GM19240 (cell line): ENCODE data around the gene ZNF202.
"Not testable (repeated sequence)": the region's sequence is repeated elsewhere in the genome, so short reads cannot be mapped to it uniquely, and the experiment has no call there.

ENCODE experiments used
- DNase-seq: peaks from one replicate; pipeline ENCODE4 v3.0.0; 2011; ENCODE audit warnings: low spot score; ENCODE audit not compliant: insufficient read length

Gene ZNF202

DNA sequence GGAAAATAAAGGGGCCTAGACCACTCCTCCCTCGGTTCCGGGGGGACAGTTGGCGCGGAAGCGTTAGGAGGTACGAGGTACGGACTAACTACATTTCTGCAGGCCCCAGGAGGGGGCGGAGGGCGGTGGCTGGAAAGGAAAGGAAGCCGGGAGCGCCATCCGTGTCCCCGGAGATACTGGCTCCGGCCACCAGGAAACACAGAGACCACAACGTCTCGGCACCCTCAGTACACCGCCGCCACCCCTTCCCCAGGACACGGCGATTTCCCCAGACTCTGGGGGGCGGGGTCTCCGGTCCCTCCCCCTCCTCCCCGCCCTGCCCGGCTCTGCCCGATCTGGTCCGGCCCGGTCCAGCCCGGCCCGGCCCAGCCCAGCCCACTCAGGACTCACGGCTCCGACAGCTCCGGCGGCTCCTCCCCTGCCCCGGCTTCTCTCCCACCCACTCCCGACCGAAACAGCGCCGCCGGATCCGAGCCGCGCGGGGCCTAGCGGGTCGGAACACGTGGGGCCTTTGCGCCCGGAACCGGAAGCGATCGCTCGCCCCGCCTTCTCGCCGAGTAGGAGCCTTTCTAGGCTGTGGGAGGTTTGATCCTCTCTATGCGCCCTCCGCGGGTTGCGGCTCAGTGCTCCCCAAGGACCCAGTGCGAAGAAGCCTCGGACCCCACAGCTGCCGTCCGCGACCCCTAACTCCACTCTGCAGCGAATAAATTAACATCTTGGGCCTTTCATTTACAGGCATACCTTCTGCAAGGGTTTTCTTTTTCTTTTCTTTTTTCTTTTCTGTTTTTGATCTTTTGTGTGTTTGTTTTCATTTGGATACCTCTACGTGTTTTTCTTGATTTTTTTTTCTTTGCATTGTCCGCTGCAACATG is at the start of gene ZNF202:
ZNF202 (minus strand) TSS at position 502 of the 872 bp plus-strand sequence. CDS start 10,772 bp downstream, outside the sequence.
- DNase-seq: peak; percentile 47

DNA sequence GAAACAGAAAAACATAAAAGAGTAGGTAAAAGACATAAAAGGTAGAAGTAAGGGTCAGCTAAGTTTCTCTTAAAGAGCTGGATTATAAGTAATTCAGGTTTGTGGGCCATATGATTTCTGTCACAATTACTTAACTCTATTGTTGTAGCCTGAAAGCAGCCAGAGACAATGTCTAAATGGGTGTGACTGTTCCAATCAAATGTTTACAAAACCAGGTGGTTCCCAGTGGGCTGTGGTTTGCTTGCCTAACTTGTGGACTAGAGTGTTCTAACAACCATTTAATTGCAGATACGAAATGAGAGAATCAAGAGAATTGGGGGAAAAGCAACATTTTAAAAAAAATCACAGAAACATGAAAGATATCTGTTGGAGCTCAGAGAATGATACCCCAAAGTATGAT is 42.1 kb upstream of the ZNF202 start:
- DNase-seq: no peak

DNA sequence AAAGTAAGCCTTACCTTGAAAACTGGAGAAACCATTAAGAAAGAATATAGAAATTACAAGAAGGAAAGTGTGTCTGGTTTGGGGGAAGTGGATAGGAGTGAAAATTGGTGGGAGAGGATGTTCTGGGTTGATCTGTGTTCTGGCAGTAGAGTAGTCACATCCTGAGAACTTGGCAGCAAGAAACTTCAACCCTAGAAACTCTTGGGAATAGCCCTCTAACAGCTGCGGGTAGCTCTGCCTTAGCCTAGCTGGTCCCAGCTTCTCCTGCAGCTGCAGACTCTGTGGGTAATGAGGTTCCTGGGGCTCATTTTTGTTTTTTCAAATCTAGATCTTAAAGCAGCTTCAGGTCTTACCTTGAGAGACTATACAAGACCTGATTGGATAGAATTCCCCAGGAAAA is 37.1 kb upstream of the ZNF202 start:
- DNase-seq: no peak

DNA sequence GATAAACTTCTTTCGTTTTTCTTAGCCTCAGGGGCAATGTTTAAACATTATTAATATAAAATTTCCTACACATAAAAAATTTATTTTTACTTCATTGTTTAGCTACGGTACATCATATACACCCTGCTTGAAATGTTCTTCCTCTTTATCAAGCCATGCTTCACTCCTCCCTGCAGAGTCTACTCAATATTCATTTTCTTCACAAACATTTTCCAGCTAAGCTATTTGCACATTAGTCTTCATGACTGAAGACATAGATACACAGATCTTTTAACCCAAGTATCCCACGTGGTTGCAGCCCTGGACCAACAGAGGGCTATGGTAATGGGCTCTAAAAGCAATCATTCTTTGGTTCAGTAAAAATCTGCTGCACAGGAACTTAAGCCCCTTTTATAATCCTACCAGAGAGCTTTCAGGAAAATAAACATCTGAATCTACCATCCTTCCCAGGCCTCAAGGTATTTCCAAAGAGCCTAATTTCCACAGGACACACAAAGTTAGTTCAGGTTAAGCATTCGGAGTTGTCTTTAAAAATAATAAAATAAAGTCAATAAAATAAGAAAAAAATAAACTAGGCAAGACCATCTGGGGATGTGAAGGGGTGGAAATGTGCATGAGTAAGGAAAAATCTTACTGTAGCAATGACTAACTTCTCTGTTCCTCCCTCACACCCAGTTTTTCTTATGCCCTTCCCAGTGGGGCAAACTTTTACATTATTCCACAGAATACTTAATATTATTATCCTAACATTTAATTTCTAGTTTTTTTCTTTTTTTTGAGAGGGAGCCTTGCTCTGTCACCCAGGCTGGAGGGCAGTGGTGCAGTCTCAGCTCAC is 34.5 kb upstream of the ZNF202 start:
- no peak for DNase-seq

DNA sequence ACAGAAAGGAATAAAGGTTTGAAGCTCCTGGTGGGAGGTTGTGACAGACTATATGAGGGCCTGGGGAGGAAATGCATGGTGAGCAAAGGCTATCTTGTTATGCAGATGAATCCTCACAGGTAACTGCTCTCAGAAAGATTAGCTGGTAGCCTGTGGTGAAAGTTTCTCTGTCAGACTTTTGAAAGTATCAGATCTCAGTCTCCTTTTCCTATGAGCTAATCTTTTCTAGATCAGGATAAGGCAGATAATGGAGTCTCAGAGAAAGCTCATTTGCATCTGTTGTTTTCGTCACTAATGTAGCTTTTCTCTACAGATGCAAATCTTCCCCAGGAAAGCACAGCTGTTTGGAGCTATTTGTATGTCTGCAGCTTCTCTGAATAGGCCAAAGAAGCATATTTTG is 33.8 kb upstream of the ZNF202 start:
- no peak for DNase-seq

DNA sequence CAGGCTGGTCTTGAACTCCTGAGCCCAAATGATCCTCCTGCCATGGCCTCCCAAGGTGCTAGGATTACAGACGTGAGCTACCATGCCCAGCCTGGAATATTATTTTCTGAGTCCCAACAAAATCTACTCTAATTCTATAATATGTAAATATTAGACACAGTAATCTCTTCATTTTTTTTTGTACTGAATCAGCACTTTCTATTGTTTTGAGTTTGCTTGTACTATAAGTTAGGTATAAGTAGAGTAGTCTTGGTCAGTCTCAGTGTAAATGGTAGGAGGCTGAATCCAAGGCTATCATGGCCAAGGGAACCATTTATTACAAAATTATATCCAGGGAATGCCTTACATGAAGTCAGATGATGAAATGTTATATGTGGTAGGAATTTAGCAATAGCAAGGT is 32.5 kb upstream of the ZNF202 start:
- DNase-seq: no peak

DNA sequence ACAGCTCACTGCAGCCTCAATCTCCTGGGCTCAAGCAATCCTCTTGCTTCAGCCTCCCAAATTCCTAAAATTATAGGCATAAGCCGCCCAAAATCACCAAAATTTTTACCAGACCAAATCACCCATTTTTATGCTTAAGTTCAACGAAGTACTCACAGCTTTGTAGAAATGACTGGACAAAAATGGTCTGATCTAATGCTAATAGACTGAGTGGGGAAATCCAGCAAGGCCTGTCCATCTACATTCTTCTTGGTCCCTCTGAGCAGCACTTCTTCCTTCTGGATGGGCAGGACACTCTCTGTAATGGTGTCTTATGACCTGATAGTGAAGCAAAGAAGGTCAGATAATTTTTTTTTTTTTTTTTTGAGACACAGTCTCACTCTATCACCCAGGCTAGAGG is 31.6 kb upstream of the ZNF202 start:
- DNase-seq: no peak

DNA sequence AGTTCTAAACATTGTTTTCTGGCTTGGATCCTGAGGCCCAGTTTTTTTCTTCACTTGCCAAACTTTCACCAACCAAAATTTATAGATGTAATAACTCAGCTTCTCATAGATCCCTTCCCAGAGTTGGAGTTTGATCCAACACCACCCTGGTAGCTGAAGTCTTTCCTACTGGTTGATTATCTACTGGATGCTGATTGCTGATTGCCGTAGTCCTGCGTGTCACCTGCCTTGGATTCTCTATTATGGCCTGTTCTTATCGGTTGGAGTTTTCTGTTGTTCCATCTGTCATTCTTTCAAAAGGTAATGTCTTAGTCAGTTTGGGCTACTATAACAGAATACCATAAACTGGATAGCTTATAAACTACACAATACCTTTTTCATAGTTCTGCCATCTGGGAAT is 30.2 kb upstream of the ZNF202 start:
- no peak for DNase-seq

DNA sequence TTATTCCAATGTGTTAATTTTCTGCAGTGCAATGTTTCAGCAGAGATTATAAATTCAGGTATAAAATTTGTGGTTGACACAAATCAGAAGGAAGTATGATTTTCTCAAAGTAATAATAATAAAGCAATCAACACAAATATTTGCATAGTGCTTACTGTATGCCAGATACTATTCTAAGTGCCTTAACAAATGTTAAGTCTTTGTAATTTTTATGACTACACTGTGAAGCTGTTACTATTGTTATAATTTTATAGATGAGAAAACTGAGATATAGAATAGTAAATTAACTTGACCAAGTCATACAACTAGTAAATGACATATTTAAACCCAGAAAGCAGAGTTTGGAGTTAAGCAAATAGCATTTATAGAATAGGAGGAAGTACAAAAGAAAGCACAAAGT is 29.3 kb upstream of the ZNF202 start:
- no peak for DNase-seq

DNA sequence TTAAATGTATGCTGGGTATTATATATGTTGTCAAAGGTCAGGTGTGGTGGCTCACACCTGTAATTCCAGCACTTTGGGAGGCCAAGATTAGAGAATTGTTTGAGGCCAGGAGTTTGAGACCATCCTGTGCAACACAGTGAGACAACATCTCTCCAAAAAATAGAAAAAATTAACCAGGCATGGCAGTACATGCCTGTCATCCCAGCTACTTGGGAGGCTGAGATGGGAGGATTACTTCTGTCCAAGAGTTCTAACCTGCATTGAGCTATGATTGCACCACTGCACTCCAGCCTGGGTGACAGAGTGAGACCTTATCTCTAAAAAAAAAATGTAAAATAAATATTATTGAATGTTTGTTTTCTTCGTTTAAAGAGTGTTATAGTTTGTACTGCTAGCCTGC is 24.1 kb upstream of the ZNF202 start:
- DNase-seq: no peak

DNA sequence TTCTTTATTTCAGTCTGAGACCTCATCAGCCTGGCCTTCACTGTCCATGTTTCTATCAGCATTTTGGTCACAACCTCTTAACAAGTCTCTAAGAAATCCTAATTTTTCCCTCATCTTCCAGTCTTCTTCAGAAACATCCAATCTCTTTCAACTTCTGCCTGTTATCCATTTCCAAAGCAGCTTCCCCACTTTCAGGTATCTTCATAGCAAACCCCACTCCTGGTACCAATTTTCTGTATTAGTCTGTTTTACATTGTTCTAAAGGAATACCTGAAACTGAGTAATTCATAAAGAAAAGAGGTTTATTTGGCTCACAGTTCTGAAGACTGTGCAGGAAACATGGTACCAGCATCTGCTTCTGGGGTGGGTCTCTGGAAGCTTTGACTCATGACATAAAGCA is 21.0 kb upstream of the ZNF202 start:
- no peak for DNase-seq

DNA sequence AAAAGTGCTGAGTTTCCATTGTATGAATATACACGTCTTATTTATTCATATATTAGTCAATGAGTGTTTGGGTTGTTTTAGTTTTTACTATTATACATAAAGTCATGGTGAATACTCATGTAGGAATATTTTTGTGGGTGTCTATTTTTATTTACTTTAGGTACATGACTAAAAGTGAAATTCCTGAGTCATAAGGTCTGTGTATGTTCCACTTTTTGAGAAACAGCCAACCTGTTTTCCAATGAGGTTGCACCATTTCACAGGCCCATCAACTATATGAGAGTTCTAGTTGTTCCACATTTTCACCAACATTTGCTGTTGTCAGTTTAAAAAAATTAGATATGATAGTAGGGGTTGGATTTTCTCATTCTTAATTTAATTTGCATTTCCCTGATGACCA is 19.4 kb upstream of the ZNF202 start:
- no peak for DNase-seq

DNA sequence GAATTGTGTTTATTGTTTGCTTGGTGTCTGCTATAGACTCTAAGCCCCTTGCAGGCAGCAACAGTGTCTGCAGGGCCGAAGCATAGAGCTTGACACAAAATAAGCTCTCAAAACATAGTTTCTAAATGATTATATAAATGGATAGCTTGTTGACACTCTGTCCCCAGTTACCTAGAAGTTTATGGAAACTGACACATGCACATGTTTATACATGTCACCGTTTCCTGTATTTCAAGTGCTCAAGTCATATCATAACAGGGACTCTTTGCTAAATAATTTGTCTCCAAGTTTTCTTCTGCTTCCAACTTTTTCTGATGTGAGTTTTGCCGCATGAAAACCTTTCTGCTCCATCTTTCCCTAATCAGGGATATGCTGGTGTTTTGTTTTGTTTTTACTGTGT is 16.5 kb upstream of the ZNF202 start:
- no peak for DNase-seq

DNA sequence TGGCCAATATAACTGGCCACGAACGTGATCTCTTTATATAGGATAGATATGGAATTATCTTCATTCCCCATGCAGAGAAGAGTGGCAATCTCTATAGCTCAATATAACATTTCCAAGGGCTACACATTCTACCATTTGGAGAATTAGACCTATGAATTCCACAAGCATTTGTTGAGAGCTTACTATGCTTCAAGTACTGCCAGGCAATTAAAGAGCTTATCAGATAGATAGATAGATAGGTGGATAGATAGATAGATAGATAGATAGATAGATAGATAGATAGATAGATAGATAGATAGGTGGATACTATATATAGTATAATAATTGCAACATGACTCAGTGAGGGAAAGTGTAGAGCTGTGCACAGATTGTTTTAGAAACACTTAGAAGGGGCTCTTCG is 14.4 kb upstream of the ZNF202 start:
- DNase-seq: no peak

DNA sequence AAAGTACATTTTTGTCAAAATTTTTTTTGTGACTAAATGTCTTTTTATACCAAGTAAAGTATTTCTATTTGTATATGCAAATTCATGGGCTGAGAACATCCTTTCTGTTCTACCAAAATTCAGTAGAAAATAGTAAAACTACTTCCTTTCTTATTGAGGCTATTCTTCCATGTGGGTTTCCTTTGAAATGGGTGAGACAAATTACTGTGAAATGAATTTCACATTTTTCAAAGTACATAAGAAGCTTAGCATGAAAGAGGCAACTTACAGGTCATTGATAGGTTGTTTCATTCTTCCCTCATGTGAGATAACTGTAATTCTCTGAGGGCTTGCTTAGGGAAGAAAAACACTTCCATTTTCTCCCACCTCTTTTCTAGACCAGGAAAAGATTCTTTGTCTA is 13.9 kb upstream of the ZNF202 start:
- DNase-seq: no peak

DNA sequence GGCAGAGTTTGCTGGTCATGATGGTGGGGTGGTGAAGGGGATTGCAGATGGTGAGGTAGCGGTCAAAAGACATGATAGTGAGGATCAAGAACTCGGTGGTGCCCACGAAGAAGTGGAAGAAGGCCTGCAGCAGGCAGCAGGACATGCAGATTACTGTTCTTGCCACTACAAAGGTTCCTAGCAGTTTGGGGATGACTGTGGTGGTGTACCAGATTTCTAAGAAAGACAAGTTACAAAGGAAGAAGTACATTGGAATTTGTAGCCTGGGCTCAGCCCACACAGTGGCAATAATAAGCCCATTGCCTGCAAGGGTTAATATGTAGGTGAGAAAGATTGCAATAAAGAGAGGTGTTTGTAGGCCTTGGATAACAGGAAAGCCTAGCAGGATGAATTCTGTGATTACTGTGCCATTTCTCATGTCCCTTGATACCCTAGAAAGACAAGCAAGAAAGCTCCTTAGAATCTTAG is 12.7 kb upstream of the ZNF202 start, which contains the start of gene OR6X1:
OR6X1 (minus strand) TSS at position 418 of the 468 bp plus-strand sequence; CDS start at position 418, 0 bp downstream.
- DNase-seq: no peak

DNA sequence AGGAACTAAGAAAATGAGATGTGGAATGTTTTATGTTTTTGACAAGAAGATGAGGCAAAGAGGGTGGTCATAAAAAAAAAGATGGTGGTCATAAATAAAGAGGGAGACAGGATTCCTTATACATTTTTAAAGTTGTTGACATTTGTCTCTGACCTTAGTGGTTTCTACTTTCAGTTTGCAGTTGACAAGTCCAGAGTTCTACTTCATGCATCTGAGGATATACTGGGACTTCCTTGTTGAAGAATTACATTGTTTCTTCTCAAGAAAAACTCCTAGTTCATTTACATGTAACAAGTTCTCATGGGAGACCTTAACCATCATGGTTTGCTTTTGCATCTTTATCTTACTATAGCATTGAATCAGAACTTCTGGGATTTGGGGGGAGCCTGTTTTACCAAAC is 11.7 kb upstream of the ZNF202 start:
- no peak for DNase-seq

DNA sequence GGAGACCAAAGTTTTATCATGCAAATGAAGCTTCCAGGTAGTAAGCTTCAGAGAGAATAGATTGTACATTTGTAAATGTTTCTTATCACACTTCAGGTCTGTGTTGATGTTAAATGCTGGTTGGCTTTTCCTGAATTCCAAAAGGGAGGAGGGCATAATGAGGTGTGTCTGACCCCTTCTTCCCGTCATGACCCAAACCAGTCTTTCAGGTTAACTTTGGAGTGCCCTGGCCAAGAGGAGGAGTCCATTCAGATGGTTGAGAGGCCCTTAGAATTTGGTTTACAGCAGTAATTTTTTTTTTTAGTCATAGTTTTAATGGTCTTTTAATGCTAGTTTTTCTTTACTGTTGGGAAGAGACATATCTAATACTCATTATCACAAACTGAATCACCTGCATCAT is 10.3 kb upstream of the ZNF202 start:
- DNase-seq: no peak

DNA sequence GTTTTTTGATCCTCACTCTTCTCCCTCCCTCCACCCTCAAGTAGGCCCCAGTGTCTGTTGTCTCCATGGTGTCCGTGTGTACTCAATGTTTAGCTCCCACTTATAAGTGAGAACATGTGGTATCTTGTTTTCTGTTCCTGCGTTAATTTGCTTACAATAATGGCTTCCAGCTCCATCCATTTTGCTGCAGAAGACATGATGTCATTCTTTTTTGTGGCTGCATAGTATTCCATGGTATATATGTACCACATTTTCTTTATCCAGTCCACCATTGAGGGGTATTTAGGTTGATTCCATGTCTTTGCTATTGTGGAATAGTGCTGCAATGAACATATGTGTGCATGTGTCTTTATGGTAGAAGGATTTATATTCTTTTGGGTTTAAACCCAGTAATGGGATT is 6.9 kb upstream of the ZNF202 start:
- DNase-seq: not testable (repeated sequence)

DNA sequence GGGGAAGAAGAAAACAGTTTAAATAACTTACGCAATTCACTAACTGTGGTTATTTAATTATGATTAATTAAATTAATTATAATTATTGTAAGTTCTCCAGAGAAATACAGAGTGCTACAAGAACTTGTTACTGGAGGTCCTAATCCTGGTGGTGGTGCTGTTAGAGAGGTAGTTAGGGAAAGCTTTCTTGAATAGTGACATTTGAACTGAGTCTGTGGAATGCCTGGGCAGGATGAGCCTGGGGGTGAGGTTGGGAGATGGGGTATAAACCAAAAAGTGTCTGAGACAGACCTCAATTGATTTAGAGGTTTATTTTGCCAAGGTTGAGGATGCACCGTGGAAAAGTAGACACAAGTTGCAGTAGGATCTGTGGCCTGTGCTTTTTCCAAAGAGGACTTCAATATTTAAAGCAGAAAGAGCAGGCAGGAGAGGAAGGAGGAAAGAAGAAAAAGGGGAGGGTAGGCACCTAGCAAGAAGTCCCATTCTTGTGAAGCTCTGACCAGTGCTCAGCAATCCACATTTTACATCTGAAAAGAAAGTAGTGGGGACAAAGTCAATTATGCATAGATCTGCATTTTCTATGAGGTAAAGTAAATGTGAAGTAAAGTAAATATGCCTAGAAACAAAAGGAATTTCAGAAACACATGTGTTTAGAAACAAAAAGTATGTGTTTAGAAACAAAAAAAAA is 4.4 kb upstream of the ZNF202 start:
- no peak for DNase-seq

DNA sequence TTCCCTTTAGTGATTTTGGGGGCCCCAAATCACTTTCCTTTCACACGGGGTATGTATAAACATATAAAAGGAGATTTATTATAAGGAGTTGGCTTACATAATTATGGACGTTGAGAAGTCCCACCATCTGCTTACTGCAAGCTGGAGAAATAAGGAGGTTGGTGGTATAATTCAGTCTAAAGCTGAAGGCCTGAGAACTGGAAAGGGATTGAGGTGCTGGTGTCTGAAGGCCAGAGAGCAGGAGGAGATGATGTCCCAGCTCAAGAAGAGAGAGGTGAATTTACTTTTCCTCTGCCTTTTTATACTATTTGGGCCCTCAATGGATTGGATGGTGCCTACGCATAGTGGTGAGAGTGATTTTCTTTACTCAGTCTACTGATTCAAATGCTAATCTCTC is 1.3 kb upstream of the ZNF202 start:
- no peak for DNase-seq
